ENCODE results near the gene KDM4C.

GRCh38 chr9:6887051-6887450 lies 129.3 kb downstream of the KDM4C start:
- no peak for TF ChIP-seq CTCF (IDR thresholded peaks at IDR 0.05)
- TF ChIP-seq POLR2A (IDR thresholded peaks at IDR 0.05) = no peak
- no peak for TF ChIP-seq EP300 (IDR thresholded peaks at IDR 0.05)
- TF ChIP-seq POLR2AphosphoS5 (IDR thresholded peaks at IDR 0.05) = no peak
